K562 (cell line): ENCODE results near the gene RALGAPB. TPM values are rescaled to one million over a fixed set of nuclear protein-coding genes. Genes with fewer than 3 reads are reported as not detected.
A peak's percentile ranks its signal among the peaks of the same experiment; 100 is the strongest.

Experiments used
- CBFA2T2 ChIP-seq: fragments of 450-650 bp; conservative IDR thresholded peaks from 2 replicates; pipeline ENCODE4 v1.6.1; 2017; ENCODE audit warnings: mild to moderate bottlenecking
- ETV6 ChIP-seq, 3 experiments: fragments of 150-350 bp in 1 of 3; sonication (generic) in 1 of 3; formaldehyde crosslinking in 1 of 3; IDR thresholded peaks; 2 replicates each; pipeline versions ENCODE4 v1.6.1 to v1.8.0; 2014 to 2022; ENCODE audit warnings: borderline replicate concordance in 2 of 3, low read depth in 2 of 3, antibody characterized with exemption in 1 of 3, low read length in 1 of 3, mild to moderate bottlenecking in 1 of 3, missing genetic modification reagents in 1 of 3
- FUS ChIP-seq: fragments of 200-400 bp; formaldehyde crosslinking; optimal IDR thresholded peaks from 2 replicates; pipeline ENCODE3; 2017; ENCODE audit warnings: low read depth, low read length
- MAFG ChIP-seq: fragments of 450-650 bp; conservative IDR thresholded peaks from 2 replicates; pipeline ENCODE4 v1.6.1; 2016; ENCODE audit warnings: missing genetic modification characterization, missing compliant biosample characterization
- MCM2 ChIP-seq: fragments of 450-650 bp; IDR thresholded peaks from 2 replicates; pipeline ENCODE4 v1.6.1; 2017; ENCODE audit warnings: low read depth, mild to moderate bottlenecking
- NCOA6 ChIP-seq: fragments of 450-650 bp; IDR thresholded peaks from 2 replicates; pipeline ENCODE4 v1.6.1; 2017; ENCODE audit warnings: mild to moderate bottlenecking
- NFYB ChIP-seq: IDR thresholded peaks from 2 replicates; pipeline ENCODE4 v1.6.1; 2011; ENCODE audit warnings: mild to moderate bottlenecking, moderate library complexity; ENCODE audit not compliant: insufficient read length; ENCODE audit errors: extremely low read depth
- NR2C1 ChIP-seq, 2 experiments: fragments of 450-650 bp; IDR thresholded peaks; 2 replicates each; pipeline ENCODE4 v1.6.1; 2017; ENCODE audit warnings: mild to moderate bottlenecking in 2 of 2, antibody characterized with exemption in 1 of 2, inconsistent platforms in 1 of 2, missing compliant biosample characterization in 1 of 2, missing genetic modification characterization in 1 of 2
- NR2C2 ChIP-seq, 2 experiments: fragments of 200-800 bp in 1 of 2; sonication (Bioruptor generic) in 1 of 2; sonication (generic) in 1 of 2; formaldehyde crosslinking in 1 of 2; IDR thresholded peaks; 2 replicates each; pipeline versions ENCODE4 v1.6.1 to v1.8.0; 2016 to 2022; ENCODE audit warnings: mild to moderate bottlenecking in 1 of 2, missing compliant biosample characterization in 1 of 2, missing genetic modification characterization in 1 of 2, missing genetic modification reagents in 1 of 2
- POLR2A ChIP-seq: fragments of 450-650 bp; conservative IDR thresholded peaks from 2 replicates; pipeline ENCODE4 v1.6.1; 2016
- RFX7 ChIP-seq: fragments of 250-450 bp; sonication (Bioruptor Pico); IDR thresholded peaks from 2 replicates; pipeline ENCODE4 v1.5.1; 2021; ENCODE audit warnings: mild to moderate bottlenecking
- TRIM24 ChIP-seq, 2 experiments: fragments of 450-650 bp; IDR thresholded peaks; 2 replicates each; pipeline ENCODE4 v1.6.1; 2016
- TSC22D4 ChIP-seq: fragments of 450-650 bp; IDR thresholded peaks from 2 replicates; pipeline ENCODE4 v1.6.1; 2016; ENCODE audit warnings: missing genetic modification characterization, missing biosample characterization, control low read depth
- ZNF174 ChIP-seq: fragments of 250-450 bp; sonication (Bioruptor Pico); IDR thresholded peaks from 2 replicates; pipeline ENCODE4 v1.4.0; 2020; ENCODE audit warnings: mild to moderate bottlenecking
- ZNF354B ChIP-seq: fragments of 250-450 bp; sonication (Bioruptor Pico); IDR thresholded peaks from 2 replicates; pipeline ENCODE4 v1.4.0; 2020
- ZNF431 ChIP-seq: sonication (generic); formaldehyde crosslinking; IDR thresholded peaks from 2 replicates; pipeline ENCODE4 v1.8.0; 2022; ENCODE audit warnings: mild to moderate bottlenecking, missing genetic modification reagents
- ZNF766 ChIP-seq: fragments of 200-800 bp; sonication (Bioruptor generic); conservative IDR thresholded peaks from 2 replicates; pipeline ENCODE4 v1.6.1; 2016; ENCODE audit warnings: missing genetic modification characterization, missing compliant biosample characterization
- ZSCAN32 ChIP-seq: fragments of 450-650 bp; formaldehyde crosslinking; IDR thresholded peaks from 2 replicates; pipeline ENCODE4 v1.4.0; 2020; ENCODE audit warnings: mild to moderate bottlenecking, moderate library complexity
- polyA plus RNA-seq, 8 experiments: library from polyadenylated mRNA; depleted of rRNA in 4 of 8; stranded (reverse) in 5 of 8; unstranded in 3 of 8; fragments of >200 nt; fragmentation: Nextera tagmentation in 2 of 8; fragmentation: Illumina TruSeq in 1 of 8; extraction: Ambion mirVana in 2 of 8; extraction: Trizol in 1 of 8; gene quantifications; 2 replicates each; pipeline versions ENCODE4 v1.2.1 to v1.2.3, GENCODE V29; 2011 to 2014; ENCODE audit warnings: inconsistent platforms in 1 of 8, missing spikeins in 1 of 8
- total RNA-seq, 7 experiments: library from RNA; depleted of rRNA in 6 of 7; stranded (reverse); fragments of >200 nt in 6 of 7; fragmentation: Illumina TruSeq in 2 of 7; extraction: Trizol in 2 of 7; gene quantifications; 2 replicates each; pipeline versions ENCODE4 v1.2.1 to v1.2.3, GENCODE V29; 2011 to 2021; ENCODE audit warnings: low replicate concordance in 1 of 7
- TF ChIP-seq, protein P1 (sequence below): fragments of 250-450 bp; sonication (Bioruptor Pico); IDR thresholded peaks from 2 replicates; pipeline ENCODE4 v1.8.0; 2021; ENCODE audit warnings: moderate library complexity, mild to moderate bottlenecking, inconsistent platforms
- TF ChIP-seq, protein P2 (sequence below): fragments of 250-450 bp; sonication (Bioruptor Pico); IDR thresholded peaks from 2 replicates; pipeline ENCODE4 v1.4.0; 2020; ENCODE audit warnings: mild to moderate bottlenecking, moderate library complexity, borderline replicate concordance
- TF ChIP-seq, protein P3 (sequence below): IDR thresholded peaks from 2 replicates; pipeline ENCODE4 v1.6.1; 2014; ENCODE audit warnings: antibody characterized with exemption

The RALGAPB gene
- total and polyA plus RNA-seq, 9 of the 15 experiments (the other 6 are each of a cell fraction or from before 2014, with no cell fraction given): 4.3 to 25.6 (median 13.6) TPM

DNA sequence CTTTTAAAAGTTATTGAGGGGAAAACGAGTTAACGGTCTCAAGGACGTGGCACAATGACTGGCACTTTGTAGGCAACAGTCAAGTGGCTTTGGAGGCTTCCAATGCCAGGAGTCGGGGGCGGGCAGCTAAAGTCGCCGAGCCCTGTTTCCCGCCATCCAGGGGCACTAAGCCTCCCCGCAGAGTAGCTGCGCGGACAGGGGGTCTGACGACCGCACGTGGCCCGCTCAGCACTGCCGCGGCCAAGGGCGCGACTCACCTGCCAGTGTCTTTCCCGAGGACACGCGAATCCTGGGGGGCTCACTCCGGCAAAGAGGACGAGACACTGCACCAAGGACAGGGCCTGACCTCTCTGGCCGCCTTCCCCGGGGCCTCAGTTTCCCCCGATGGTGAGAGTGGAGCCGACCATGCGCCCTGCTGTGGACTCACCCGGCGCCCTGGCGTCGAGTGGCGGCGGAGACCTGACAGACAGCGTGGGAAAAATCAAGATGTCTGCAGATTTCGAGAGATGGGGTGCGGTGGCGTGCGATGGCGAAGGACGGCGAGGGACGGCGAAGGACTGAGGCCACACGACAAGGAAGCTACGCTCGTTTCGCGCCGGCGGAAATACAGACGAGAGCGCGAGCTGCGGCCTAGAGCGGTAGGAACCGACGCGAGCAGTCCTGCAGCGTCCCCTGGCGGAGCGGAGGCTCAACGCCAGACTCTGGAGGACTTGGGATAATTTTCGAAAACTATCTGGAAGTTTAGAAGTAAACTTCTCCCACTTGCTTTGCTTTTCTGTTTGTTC, 37.7 kb upstream of the RALGAPB start, which contains the start of gene SNHG17 (continued):
- TF ChIP-seq ZNF431 (CRISPR knock-in tag) (peak; percentile 87), NFYB (no peak), ETV6 (IDR thresholded peaks at IDR 0.05; ENCODE audit: borderline replicate concordance in 1 of 2, low read depth in 2 of 2, low read length in 1 of 2) (peak in 1 of 2 experiments; percentile 80; a peak in 2 of 4 replicates), ETV6 (CRISPR knock-in tag; IDR thresholded peaks at IDR 0.05; ENCODE audit: borderline replicate concordance) (0 out of 2 replicates have a peak, but pooled peaks have one; percentile 83), ZSCAN32 (CRISPR knock-in tag) (no peak), FUS (no peak), POLR2A (peak; percentile 99), RFX7 (CRISPR knock-in tag) (no peak), NR2C1 (IDR thresholded peaks at IDR 0.05) (peak; percentile 73), NR2C1 (tag; IDR thresholded peaks at IDR 0.05) (peak; percentile 55; the same call in 1 of the 2 replicates), NCOA6 (no peak), NR2C2 (CRISPR knock-in tag; IDR thresholded peaks at IDR 0.05) (peak; percentile 82), NR2C2 (tag; IDR thresholded peaks at IDR 0.05) (peak; percentile 60), ZNF354B (CRISPR knock-in tag) (no peak), MAFG (tag) (peak; percentile 42; the same call in 1 of the 2 replicates), CBFA2T2 (no peak), TSC22D4 (tag) (no peak), ZNF174 (no peak), ZNF766 (CRISPR knock-in tag) (0 out of 2 replicates have a peak, but pooled peaks have one; percentile 44), TRIM24 (IDR thresholded peaks at IDR 0.05) (peak in 1 of 2 experiments; percentile 78; a peak in 2 of 4 replicates), MCM2 (no peak)
- TF ChIP-seq, protein P1, sequence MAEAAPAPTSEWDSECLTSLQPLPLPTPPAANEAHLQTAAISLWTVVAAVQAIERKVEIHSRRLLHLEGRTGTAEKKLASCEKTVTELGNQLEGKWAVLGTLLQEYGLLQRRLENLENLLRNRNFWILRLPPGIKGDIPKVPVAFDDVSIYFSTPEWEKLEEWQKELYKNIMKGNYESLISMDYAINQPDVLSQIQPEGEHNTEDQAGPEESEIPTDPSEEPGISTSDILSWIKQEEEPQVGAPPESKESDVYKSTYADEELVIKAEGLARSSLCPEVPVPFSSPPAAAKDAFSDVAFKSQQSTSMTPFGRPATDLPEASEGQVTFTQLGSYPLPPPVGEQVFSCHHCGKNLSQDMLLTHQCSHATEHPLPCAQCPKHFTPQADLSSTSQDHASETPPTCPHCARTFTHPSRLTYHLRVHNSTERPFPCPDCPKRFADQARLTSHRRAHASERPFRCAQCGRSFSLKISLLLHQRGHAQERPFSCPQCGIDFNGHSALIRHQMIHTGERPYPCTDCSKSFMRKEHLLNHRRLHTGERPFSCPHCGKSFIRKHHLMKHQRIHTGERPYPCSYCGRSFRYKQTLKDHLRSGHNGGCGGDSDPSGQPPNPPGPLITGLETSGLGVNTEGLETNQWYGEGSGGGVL (CRISPR knock-in tag): no peak
- TF ChIP-seq, protein P2, sequence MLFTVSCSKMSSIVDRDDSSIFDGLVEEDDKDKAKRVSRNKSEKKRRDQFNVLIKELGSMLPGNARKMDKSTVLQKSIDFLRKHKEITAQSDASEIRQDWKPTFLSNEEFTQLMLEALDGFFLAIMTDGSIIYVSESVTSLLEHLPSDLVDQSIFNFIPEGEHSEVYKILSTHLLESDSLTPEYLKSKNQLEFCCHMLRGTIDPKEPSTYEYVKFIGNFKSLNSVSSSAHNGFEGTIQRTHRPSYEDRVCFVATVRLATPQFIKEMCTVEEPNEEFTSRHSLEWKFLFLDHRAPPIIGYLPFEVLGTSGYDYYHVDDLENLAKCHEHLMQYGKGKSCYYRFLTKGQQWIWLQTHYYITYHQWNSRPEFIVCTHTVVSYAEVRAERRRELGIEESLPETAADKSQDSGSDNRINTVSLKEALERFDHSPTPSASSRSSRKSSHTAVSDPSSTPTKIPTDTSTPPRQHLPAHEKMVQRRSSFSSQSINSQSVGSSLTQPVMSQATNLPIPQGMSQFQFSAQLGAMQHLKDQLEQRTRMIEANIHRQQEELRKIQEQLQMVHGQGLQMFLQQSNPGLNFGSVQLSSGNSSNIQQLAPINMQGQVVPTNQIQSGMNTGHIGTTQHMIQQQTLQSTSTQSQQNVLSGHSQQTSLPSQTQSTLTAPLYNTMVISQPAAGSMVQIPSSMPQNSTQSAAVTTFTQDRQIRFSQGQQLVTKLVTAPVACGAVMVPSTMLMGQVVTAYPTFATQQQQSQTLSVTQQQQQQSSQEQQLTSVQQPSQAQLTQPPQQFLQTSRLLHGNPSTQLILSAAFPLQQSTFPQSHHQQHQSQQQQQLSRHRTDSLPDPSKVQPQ (CRISPR knock-in tag): no peak
- TF ChIP-seq, protein P3, sequence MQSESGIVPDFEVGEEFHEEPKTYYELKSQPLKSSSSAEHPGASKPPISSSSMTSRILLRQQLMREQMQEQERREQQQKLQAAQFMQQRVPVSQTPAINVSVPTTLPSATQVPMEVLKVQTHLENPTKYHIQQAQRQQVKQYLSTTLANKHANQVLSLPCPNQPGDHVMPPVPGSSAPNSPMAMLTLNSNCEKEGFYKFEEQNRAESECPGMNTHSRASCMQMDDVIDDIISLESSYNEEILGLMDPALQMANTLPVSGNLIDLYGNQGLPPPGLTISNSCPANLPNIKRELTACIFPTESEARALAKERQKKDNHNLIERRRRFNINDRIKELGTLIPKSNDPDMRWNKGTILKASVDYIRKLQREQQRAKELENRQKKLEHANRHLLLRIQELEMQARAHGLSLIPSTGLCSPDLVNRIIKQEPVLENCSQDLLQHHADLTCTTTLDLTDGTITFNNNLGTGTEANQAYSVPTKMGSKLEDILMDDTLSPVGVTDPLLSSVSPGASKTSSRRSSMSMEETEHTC: peak; percentile 29; the same call in 1 of the 2 replicates
